ENCODE measurements around the gene CTNNA2. TPM values are rescaled to one million over a fixed set of nuclear protein-coding genes. Genes with fewer than 3 reads are reported as not detected.

CTNNA2 gene
- total RNA-seq, 1 experiment from 2014 or later: 5.5 TPM

- no peak overlapping the region for H3K56ac ChIP-seq (ENCODE audit: insufficient read length, low read depth, low read length)
Observed at GRCh38 chr2:80153151-80153550, 640.3 kb downstream of the CTNNA2 start.

More at GRCh38 chr2:80153151-80153550, 640.3 kb downstream of the CTNNA2 start:
- Mint-ChIP-seq H3K36me3 (ENCODE audit: insufficient read depth in 1 of 3, low read depth in 3 of 3) (no peaks in the 10 kb centered on the region), H3K4me1 (peaks cover 15 to 22% of the 10 kb centered on the region in 2 experiments), H3K27me3 (ENCODE audit: low read depth) (no peaks in the 10 kb centered on the region), H3K4me3 (no peak overlapping the region), H3K9me3 (no peaks in the 10 kb centered on the region), H3K27ac (no peak overlapping the region)
- no peak overlapping the region for H3K9ac ChIP-seq (ENCODE audit: extremely low read depth, insufficient read length, low read length)
- no peaks in the 10 kb centered on the region for H3K9me3 ChIP-seq (ENCODE audit: control insufficient read depth, low read depth, low read length)
- no peak overlapping the region for H3T11ph ChIP-seq (ENCODE audit: low read length)
- no peak overlapping the region for H3K27ac ChIP-seq (ENCODE audit: insufficient read length, low read depth, low read length)
- H4K5ac ChIP-seq (ENCODE audit: insufficient read length, low read depth, low read length): no peak overlapping the region
- no peak overlapping the region for H3K18ac ChIP-seq (ENCODE audit: insufficient read length, low read depth, low read length)
- no peak overlapping the region for H4K8ac ChIP-seq (replicated peaks; ENCODE audit: insufficient read length, low read depth, low read length)
- H3K4me2 ChIP-seq (ENCODE audit: insufficient read depth, insufficient read length, low read length): no peak overlapping the region
- no peak overlapping the region for H3K23ac ChIP-seq (ENCODE audit: insufficient read length, low read depth, low read length)
- H2BK120ac ChIP-seq (ENCODE audit: low read depth, low read length, poor library complexity, severe bottlenecking): no peak overlapping the region
- H2BK20ac ChIP-seq (ENCODE audit: low read depth, low read length, poor library complexity, severe bottlenecking): no peak overlapping the region
- H2BK15ac ChIP-seq (ENCODE audit: low read depth, low read length): no peak overlapping the region
- no peak overlapping the region for H3K14ac ChIP-seq (ENCODE audit: insufficient read depth, low read length)
- H3K79me2 ChIP-seq (ENCODE audit: insufficient read depth, low read length): no peaks in the 10 kb centered on the region
- H3K4me1 ChIP-seq (ENCODE audit: insufficient read depth, low read length): no peaks in the 10 kb centered on the region
- no peaks in the 10 kb centered on the region for H3K23me2 ChIP-seq (ENCODE audit: insufficient read length, low read depth, low read length, poor library complexity, severe bottlenecking)
- no peak for TF ChIP-seq CTCF (conservative IDR thresholded peaks at IDR 0.05)
- no peak for DNase-seq
- H3K27me3 ChIP-seq (ENCODE audit: insufficient read depth, low read length): no peaks in the 10 kb centered on the region
- H2BK12ac ChIP-seq (ENCODE audit: insufficient read length, low read depth, low read length): no peak overlapping the region
- H2AK5ac ChIP-seq (ENCODE audit: insufficient read length, low read length): no peak overlapping the region
- H3K79me1 ChIP-seq (ENCODE audit: insufficient read depth, low read depth, low read length, poor library complexity, severe bottlenecking): no peaks in the 10 kb centered on the region
- no peak overlapping the region for H4K91ac ChIP-seq (ENCODE audit: insufficient read length, low read depth, low read length)
- H3K4ac ChIP-seq (ENCODE audit: low read depth, low read length): no peak overlapping the region
- WGBS (ENCODE audit: extremely low coverage, insufficient read length, low lambda C conversion rate): no CpG with 5 or more reads among the region's 4 CpGs
- H2AFZ ChIP-seq (ENCODE audit: low read length): no peak overlapping the region
- no peaks in the 10 kb centered on the region for H4K20me1 ChIP-seq (ENCODE audit: control insufficient read depth, insufficient read depth, insufficient read length)
- H2BK5ac ChIP-seq (ENCODE audit: insufficient read length, low read length): no peak overlapping the region

Measured in H9 (cell line).